Fibroblast of villous mesenchyme (primary cell): ENCODE measurements around the gene PEDS1. TPM values are rescaled to one million over a fixed set of nuclear protein-coding genes. Genes with fewer than 3 reads are reported as not detected.

Source experiments
- DNase-seq: peaks from one replicate; pipeline ENCODE4 v3.0.0-alpha.2; 2010; ENCODE audit warnings: low read depth
- H3K4me3 ChIP-seq: 2 replicates; pipeline ENCODE4 v1.5.1; 2011; ENCODE audit warnings: low read depth, mild to moderate bottlenecking, low read length
- total RNA-seq: library from RNA; depleted of rRNA; stranded (reverse); fragments of >200 nt; gene quantifications from 2 replicates; pipeline ENCODE4 v1.2.3, GENCODE V29; 2012
- TF ChIP-seq, protein P1 (sequence below): IDR thresholded peaks from 2 replicates; pipeline ENCODE4 v1.5.1; 2012; ENCODE audit warnings: low read depth, mild to moderate bottlenecking, low read length; ENCODE audit not compliant: insufficient read depth

The PEDS1 gene
- total RNA-seq, 1 donor, result 25.9 TPM

GRCh38 chr20:50129662-50130355 lies 23.7 kb downstream of the PEDS1 start:
- DNase-seq, result no peak
- no peak overlapping the region for H3K4me3 ChIP-seq
- TF ChIP-seq, protein P1, sequence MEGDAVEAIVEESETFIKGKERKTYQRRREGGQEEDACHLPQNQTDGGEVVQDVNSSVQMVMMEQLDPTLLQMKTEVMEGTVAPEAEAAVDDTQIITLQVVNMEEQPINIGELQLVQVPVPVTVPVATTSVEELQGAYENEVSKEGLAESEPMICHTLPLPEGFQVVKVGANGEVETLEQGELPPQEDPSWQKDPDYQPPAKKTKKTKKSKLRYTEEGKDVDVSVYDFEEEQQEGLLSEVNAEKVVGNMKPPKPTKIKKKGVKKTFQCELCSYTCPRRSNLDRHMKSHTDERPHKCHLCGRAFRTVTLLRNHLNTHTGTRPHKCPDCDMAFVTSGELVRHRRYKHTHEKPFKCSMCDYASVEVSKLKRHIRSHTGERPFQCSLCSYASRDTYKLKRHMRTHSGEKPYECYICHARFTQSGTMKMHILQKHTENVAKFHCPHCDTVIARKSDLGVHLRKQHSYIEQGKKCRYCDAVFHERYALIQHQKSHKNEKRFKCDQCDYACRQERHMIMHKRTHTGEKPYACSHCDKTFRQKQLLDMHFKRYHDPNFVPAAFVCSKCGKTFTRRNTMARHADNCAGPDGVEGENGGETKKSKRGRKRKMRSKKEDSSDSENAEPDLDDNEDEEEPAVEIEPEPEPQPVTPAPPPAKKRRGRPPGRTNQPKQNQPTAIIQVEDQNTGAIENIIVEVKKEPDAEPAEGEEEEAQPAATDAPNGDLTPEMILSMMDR, result no peak

- no peak for DNase-seq
- H3K4me3 ChIP-seq, result no peak overlapping the region
- TF ChIP-seq, protein P1, result no peak
These were observed 25.0 kb downstream of the PEDS1 start for GRCh38 chr20:50128520-50128905.

- TF ChIP-seq, protein P1, result no peak
- no peak for DNase-seq
- no peak overlapping the region for H3K4me3 ChIP-seq
These were observed 25.7 kb downstream of the PEDS1 start for GRCh38 chr20:50127587-50128519.

DNA sequence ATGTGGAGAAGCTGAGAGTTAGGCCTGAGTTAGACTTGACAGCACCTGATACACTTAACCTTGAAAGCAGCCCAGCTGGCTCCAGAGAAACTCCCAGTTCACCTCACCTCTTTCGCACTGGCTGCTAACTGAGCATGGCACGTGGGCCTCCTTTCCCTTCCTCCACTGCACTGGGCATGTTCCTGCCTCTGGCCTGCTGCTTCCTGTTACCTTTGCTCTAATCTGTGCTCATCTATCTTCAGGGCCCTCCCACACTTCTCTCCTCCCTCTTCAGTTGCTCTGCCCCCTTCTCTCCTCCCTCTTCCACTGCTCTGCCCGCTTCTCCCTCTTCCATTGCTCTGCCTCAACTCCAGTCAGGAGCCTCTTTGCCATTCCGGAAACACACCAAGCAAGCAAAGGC lies 26.9 kb downstream of the PEDS1 start:
- TF ChIP-seq, protein P1, result no peak

DNA sequence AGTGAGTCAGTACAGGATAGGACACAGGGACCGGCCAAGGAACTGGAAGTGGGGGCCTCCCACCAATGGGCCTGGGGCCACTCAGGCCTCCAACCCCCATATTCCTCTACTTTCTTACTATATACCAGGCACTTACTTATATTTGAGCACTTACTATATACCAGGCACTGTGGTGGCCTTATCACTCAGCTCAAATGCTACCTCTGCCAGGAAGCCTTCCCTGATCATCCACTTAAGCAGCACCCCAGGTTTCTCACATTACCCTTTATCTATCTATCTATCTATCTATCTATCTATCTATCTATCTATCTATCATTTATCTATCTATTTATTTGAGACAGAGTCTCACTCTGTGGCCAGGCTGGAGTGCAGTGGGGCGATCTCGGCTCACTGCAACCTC lies 28.2 kb downstream of the PEDS1 start:
- DNase-seq, result no peak
- TF ChIP-seq, protein P1, result no peak
- H3K4me3 ChIP-seq, result no peak overlapping the region

More for the DNA sequence above, 26.9 kb downstream of the PEDS1 start:
- H3K4me3 ChIP-seq, result no peak overlapping the region
- no peak for DNase-seq

DNA sequence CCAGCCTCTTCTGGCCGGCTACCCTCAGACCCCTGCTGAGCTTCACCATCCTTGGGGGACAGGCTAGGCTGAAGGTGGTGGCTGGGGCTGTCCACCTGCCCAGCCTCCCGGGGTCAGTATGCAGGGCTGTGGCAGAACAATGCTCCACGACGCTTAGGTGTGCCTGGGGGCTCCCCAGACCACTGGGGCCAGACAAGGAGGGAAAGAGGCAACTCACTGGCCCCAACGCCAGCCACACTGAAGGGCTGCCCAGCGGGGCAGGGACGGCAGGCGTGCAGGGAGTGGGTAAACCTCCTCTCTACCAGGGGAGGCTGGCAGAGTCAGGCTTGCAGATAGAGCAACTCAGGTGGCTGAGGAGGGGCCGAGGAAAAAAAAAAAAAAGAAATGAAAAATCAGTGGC lies 29.0 kb downstream of the PEDS1 start:
- TF ChIP-seq, protein P1, result no peak
- no peak for DNase-seq
- H3K4me3 ChIP-seq, result no peak overlapping the region
